Stimulated activated CD4-positive, alpha-beta T cell treated with anti-CD3 and anti-CD28 coated beads, Interleukin-12 subunit alpha, Interleukin-12 subunit beta, amount 100 ng/mL, for 24 hours (primary cell): ENCODE data around the gene CSNK2A1.
"Not testable (repeated sequence)": the region's sequence is repeated elsewhere in the genome, so short reads cannot be mapped to it uniquely, and the experiment has no call there.

Experiments
- DNase-seq, 2 experiments: peaks; one replicate each; pipeline ENCODE4 v3.0.0-alpha.2; 2020; ENCODE audit warnings: low read depth in 2 of 2

The CSNK2A1 gene

GRCh38 chr20:483815-484644 is 59.6 kb downstream of the CSNK2A1 start:
- no peak for DNase-seq

DNA sequence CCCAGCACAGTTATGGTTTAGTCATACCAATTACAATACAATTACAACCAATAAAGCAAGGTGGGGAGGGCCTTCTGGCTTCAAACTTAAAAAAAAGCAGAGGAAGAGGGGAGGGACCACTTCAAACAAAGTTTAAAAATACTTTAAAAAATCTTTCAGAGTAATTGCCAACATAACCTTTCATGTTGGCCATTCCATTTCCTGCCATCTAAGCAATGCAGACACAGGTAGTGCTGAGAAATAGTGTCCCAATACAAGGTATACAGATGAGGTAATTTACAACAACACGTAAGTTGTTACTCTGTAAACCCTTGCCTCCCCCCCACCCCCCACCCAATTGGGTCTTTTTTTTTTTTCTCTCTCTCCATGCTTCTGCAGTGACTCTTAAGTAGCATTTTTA is 62.4 kb downstream of the CSNK2A1 start:
- no peak for DNase-seq

DNA sequence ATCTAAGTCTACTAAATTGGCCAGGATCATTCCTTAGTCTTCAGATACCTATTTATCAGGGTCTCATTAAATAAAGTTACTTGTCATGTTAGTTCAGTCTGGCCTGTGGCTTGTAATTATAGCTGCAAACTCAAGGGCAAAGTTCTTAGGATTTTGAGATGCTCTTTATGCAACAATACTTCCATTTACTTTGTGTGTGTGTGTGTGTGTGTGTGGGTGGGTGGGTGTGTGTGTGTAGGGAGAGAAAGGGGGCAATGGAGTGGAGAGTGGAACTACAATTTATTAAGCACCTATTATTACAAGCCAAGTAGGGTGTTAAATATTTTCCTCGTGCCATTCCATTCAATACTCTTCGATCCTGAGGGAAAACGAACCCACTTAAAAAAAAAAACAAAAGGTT is 63.5 kb downstream of the CSNK2A1 start:
- DNase-seq = no peak

GRCh38 chr20:479487-479886 is 64.1 kb downstream of the CSNK2A1 start:
- DNase-seq = no peak

DNA sequence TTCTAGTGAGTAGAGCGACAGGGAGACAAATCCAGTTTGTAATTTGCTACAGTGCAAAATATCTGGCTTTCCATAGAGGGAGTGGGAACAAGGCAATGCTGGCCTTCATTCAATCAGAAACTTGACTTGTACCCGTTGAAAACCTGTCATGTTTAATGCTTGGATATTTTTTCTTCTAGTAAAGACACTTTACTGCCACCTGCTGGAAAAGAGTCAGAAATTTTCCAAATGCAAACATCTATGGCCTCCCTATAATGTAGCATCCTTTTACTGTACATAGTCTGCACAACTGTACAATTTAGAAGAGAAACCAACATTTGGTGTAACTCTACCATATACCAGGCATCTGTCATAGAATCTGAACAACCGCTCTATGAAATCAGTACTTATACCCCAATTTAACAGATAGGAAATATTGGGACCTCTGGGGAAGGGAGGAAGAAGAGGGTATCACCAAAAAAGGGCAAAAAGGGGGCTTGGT is 64.6 kb downstream of the CSNK2A1 start:
- no peak for DNase-seq

DNA sequence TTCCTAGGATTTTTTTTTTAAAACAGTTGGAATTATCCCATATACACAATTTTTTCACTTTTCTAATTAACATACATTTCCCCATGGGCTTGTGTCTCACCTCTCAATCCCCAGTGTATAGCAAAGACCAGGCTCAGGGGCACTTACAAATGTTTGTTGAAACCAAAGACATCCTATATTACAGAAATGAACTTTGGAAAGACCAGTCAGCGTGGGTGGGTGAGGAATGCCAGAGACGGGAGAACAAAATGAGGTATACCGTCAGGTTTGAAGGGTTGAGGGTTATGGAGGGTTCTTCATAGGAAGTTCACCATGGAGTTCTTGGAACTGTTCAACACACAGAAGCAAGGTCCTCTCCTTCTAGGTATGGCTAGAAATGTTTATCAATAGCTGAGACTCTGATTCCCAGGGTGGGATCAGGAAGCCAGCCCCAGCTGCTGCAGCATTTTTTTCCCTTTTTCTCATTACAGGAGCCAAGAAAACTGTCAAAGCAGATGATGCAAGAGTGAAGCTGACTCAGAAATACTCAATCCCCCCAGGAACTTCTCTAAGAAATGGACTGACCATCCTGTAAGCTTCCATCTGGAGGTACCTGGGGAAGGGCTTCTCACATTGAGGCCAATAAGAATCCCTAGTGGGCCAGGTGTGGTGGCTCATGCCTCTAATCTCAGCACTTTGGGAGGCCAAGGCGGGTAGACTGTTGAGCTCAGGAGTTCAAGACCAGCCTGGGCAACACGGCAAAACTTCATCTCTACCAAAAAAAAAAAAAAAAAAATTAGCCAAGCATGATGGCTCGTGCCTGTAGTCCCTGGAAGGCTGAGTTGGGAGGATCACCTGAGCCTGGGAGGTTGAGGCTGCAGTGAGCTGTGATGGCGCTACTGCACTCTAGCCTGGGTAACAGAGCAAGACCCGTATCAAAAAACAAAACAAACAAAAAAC is 65.3 kb downstream of the CSNK2A1 start:
- DNase-seq = no peak

GRCh38 chr20:476561-477249 is 66.9 kb downstream of the CSNK2A1 start:
- not testable (repeated sequence) for DNase-seq

GRCh38 chr20:475463-476357 is 67.9 kb downstream of the CSNK2A1 start:
- no peak for DNase-seq

- no peak for DNase-seq
Measured at GRCh38 chr20:474581-474980, 69.0 kb downstream of the CSNK2A1 start.

GRCh38 chr20:472889-473292 is 70.7 kb downstream of the CSNK2A1 start:
- DNase-seq = no peak

DNA sequence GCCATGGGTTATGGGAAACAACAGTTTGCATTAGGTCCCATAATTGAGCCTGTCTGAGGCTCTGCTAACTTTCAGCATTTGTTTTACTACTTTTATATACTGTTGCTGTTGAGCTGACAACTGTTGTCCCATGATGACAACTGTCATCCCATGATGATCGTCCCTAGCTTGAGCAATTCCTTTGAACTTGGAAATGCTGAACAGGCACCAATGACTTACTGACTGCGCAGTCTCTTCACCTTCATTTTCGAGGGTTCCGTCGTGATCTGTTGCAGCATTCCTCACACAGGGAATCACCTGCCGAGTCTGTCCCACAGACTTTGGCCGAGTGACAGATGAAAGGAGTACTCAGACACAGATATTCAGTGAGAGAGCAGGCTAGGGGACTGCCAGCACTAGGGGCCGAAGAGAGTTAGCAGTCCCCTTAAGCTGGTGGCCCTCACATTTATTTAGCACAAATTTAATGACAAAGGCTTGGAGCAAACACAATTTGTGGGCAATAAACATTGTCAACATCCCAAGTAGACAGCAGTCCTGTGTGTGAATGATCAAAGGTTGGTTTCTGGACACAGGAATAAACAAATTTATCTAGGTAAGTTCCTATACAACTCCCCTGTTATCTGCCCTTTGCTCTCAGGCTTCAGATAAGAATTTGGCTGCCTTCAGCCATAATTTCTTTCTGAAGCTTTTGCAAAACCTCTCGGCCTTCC is 71.3 kb downstream of the CSNK2A1 start:
- no peak for DNase-seq

- DNase-seq = no peak
Measured at GRCh38 chr20:469746-470490, 73.7 kb downstream of the CSNK2A1 start.

GRCh38 chr20:467755-468154 is 75.8 kb downstream of the CSNK2A1 start:
- no peak for DNase-seq

GRCh38 chr20:462199-462991 is 81.2 kb downstream of the CSNK2A1 start, which contains the start of gene TBC1D20:
TBC1D20 (minus strand) TSS chr20:462533; CDS start chr20:462405, 128 bp downstream.
- DNase-seq = peak; percentile 70 to 72

DNA sequence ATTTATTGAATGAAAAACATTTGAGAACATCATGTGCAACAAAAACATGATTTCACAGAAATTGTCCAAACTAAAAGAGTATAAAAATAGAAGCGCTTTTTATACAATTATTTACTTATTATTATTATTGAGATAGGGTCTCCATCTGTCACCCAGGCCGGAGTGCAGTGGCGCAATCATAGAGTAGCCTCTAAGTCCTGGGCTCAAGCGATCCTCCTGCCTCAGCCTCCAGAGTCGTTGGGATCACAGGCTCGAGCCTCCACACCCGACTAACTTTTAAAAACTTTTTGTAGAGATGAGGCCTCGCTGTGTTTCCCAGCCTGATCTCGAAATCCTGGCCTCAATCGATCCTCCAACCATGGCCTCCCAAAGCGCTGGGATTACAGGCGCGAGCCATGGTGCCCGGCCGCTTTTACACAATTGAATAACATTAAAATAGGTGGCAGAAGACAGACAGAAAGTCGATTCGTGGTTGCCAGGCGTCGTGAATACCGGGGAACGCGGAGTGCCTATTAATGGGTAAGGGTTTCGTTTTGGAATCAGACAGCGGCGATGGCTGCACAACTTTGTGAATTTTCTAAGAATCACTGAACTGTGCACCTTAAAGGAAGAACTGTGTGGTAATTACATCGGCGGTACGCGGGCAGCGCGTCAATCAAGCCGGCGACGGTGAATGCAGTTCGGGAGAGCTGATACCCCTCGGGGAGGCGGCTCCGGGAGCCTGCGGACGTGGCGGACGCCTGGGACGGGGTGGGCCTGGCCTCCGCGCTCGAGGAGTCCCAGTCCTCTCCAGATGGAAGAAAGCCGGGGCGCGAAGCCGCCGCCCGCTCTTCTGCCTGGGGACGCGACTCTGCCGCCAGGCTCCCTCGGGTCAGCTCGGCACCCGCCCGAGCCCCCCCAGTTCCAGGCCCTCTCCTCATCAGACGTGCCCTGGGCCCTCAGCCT is 82.1 kb downstream of the CSNK2A1 start:
- peak; percentile 21 to 41 for DNase-seq

DNA sequence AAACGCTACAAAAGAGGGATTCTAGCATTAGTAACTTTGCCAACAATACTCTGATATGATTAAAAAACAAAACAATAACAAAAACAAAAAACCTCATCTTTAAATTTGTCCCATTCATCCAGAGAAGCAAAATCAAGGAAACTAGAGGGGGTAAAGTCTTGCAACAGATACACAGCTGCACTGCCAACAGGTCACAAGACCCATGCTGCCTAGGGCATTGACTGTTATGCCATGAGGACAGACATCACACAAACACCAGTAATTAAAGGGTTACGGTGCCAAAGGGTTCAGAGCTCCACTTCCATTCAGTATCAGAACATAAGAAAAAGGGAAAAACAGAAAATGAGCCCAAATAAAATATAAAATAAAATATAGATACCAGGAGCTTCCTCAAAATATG is 82.9 kb downstream of the CSNK2A1 start:
- DNase-seq = no peak

DNA sequence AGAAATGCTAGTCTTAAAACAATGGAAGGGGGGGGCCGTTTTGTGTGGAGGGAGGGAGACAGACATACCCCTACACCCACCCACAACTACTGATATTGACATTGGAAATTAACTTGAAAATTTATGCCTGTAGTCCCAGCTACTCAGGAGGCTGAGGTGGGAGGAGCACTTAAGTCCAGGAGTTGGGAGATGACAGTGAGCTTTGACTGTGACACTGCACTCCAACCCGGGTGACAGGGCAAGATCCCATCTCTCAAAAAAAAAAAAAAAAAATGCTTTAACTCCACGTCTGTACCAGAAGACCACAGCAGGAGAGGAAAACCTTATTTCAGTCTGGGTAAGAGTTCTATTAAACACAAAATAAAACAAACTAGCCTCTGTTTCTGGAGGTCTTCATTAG is 83.4 kb downstream of the CSNK2A1 start:
- no peak for DNase-seq
